Psoas muscle (tissue), 8 donors: ENCODE measurements around the gene DMRT3. TPM values are rescaled to one million over a fixed set of nuclear protein-coding genes. Genes with fewer than 3 reads are reported as not detected.

Experiments used
- ATAC-seq, 4 donors: fragments of 200-7000 bp; cut with Tn5 transposase; one replicate each; pipeline ENCODE4 v1.9.1; 2020; ENCODE audit warnings: moderate library complexity in 3 of 4, mild to moderate bottlenecking in 2 of 4
- DNase-seq, 2 donors: peaks; one replicate each; pipeline ENCODE4 v3.0.0-alpha.2; 2020
- H3K27ac ChIP-seq: fragments of 200-600 bp; one replicate; pipeline ENCODE4 v1.8.0; 2022
- H3K27me3 ChIP-seq, 3 donors: fragments of 200-600 bp in 1 of 3; one replicate each; pipeline versions ENCODE4 v1.6.1 to v1.8.0; 2013 to 2022; ENCODE audit warnings: low read length in 2 of 3, mild to moderate bottlenecking in 2 of 3, moderate library complexity in 1 of 3; ENCODE audit not compliant: insufficient read depth in 3 of 3
- H3K36me3 ChIP-seq, 2 donors: fragments of 200-600 bp in 1 of 2; one replicate each; pipeline versions ENCODE4 v1.6.1 to v1.8.0; 2013 to 2022; ENCODE audit warnings: low read depth in 1 of 2, mild to moderate bottlenecking in 1 of 2, moderate library complexity in 1 of 2; ENCODE audit not compliant: insufficient read depth in 1 of 2
- H3K4me1 ChIP-seq: fragments of 200-600 bp; one replicate; pipeline ENCODE4 v1.8.0; 2022
- H3K4me3 ChIP-seq: fragments of 200-600 bp; one replicate; pipeline ENCODE4 v1.8.0; 2022; ENCODE audit warnings: mild to moderate bottlenecking
- H3K9me3 ChIP-seq: fragments of 200-600 bp; one replicate; pipeline ENCODE4 v1.8.0; 2022
- CTCF ChIP-seq: fragments of 200-600 bp; IDR thresholded peaks from one replicate; pipeline ENCODE4 v1.8.0; 2022; ENCODE audit warnings: antibody characterized with exemption
- WGBS, 3 donors: extraction: QIAGEN DNeasy Blood & Tissue Kit; methylation state at CpG; one replicate each; pipeline versions ENCODE4 v1.1.6 to v1.1.7; 2013; 5-methylcytosine and 5-hydroxymethylcytosine counted together
- intact Hi-C, 2 donors: fragments of 100-400 bp; cut with DNase I; formaldehyde crosslinking; loops; one replicate each; pipeline versions ENCODE4 v1.11.0 to v1.14.2; 2022
- polyA plus RNA-seq, 3 donors: library from polyadenylated mRNA; stranded (reverse); fragments of 200-250 nt; gene quantifications; one replicate each; pipeline ENCODE4 v1.2.3, GENCODE V29; 2013
- total RNA-seq, 4 donors: library from RNA; stranded (reverse); fragmentation: NEBNext Ultra II Directional in 2 of 4; extraction: Animal tissue kit (Norgen Biotek cat#: 25700) in 2 of 4; gene quantifications; one replicate each; pipeline versions ENCODE4 v1.2.1 to v1.2.4, GENCODE V29; 2021 to 2023
- donor health status: healthy with polysubstance abuse.
- donor health status: DM: no; HTN: no; CAD: no; lungs with moderate emphysema.
- donor health status: Bipolar disorder and iron deficiency.
- donor health status: healthy.
- donor health status: DM: yes; HTN: yes; CAD: no.
- donor health status: DM: no; HTN: no; CAD: no.
- donor health status: DM: no; HTN: no; CAD: no.
- donor health status: DM: yes; HTN: yes; CAD: no.

DMRT3 gene
- total and polyA plus RNA-seq, 7 donors: 0.03 to 0.44 (median 0.12) TPM; not detected in 1

- peak; percentile 97 for TF ChIP-seq CTCF
- Histone ChIP-seq H3K27me3 (no peaks in the 10 kb centered on the region), H3K27ac (no peak overlapping the region), H3K36me3 (no peaks in the 10 kb centered on the region), H3K4me3 (no peak overlapping the region), H3K4me1 (no peaks in the 10 kb centered on the region), H3K9me3 (no peaks in the 10 kb centered on the region)
- ATAC-seq (peak; percentile 93 to 98 (median 95)), DNase-seq (peak; percentile 78 to 91)
- 6 to 11% (median 9%) methylated on average over 14 of the region's 14 CpGs for WGBS, 3 donors
- intact Hi-C loops: loop anchor here (2.0 to 10.0 kb wide), 3 partner anchors 114 to 394 kb away; no protein-coding TSS in a partner anchor
Measured at GRCh38 chr9:1009101-1009707, 32.7 kb downstream of the DMRT3 start.

- TF ChIP-seq CTCF: no peak
- Histone ChIP-seq H3K36me3 (no peaks in the 10 kb centered on the region), H3K4me3 (no peak overlapping the region), H3K27ac (no peak overlapping the region), H3K9me3 (no peaks in the 10 kb centered on the region), H3K4me1 (no peaks in the 10 kb centered on the region), H3K27me3 (no peaks in the 10 kb centered on the region)
- WGBS, 3 donors: 77 to 84% (median 82%) methylated on average over 5 of the region's 5 CpGs
- intact Hi-C loops: loop anchor here in 1 of 2 donors (10.0 kb wide), 1 partner anchor 638 kb away; no protein-coding TSS in a partner anchor
- ATAC-seq (no peak), DNase-seq (no peak)
Measured at GRCh38 chr9:1013021-1013420, 36.6 kb downstream of the DMRT3 start.

GRCh38 chr9:1014225-1014624 is 37.8 kb downstream of the DMRT3 start:
- intact Hi-C loops: loop anchor here in 1 of 2 donors (10.0 kb wide), 1 partner anchor 639 kb away; no protein-coding TSS in a partner anchor
- no peaks in the 10 kb centered on the region for H3K4me1 ChIP-seq
- DNase-seq (no peak), ATAC-seq (no peak)
- no peaks in the 10 kb centered on the region for H3K27me3 ChIP-seq
- no peaks in the 10 kb centered on the region for H3K9me3 ChIP-seq
- no peak overlapping the region for H3K4me3 ChIP-seq
- H3K36me3 ChIP-seq: no peaks in the 10 kb centered on the region
- TF ChIP-seq CTCF: no peak
- 38 to 59% (median 49%) methylated on average over 4 of the region's 4 CpGs for WGBS, 3 donors
- no peak overlapping the region for H3K27ac ChIP-seq

GRCh38 chr9:1014640-1015039 is 38.2 kb downstream of the DMRT3 start:
- intact Hi-C loops: loop anchor here in 1 of 2 donors (1.0 to 10.0 kb wide), 2 partner anchors 12 to 640 kb away; no protein-coding TSS in a partner anchor
- H3K36me3 ChIP-seq: no peaks in the 10 kb centered on the region
- no peak for TF ChIP-seq CTCF
- ATAC-seq (no peak), DNase-seq (no peak)
- H3K4me3 ChIP-seq: no peak overlapping the region
- no peaks in the 10 kb centered on the region for H3K4me1 ChIP-seq
- WGBS, 3 donors: 85 to 89% (median 85%) methylated on average over 2 of the region's 2 CpGs
- H3K27ac ChIP-seq: no peak overlapping the region
- no peaks in the 10 kb centered on the region for H3K27me3 ChIP-seq
- no peaks in the 10 kb centered on the region for H3K9me3 ChIP-seq
